AG09309 (cell line): ENCODE measurements around the gene ARHGEF6.

Source experiments
- DNase-seq: peaks from one replicate; pipeline ENCODE4 v3.0.0-alpha.2; 2010; ENCODE audit warnings: low read depth
- H3K4me3 ChIP-seq: 2 replicates; pipeline ENCODE4 v1.5.1; 2011; ENCODE audit warnings: mild to moderate bottlenecking, low read depth, low read length, moderate library complexity; ENCODE audit not compliant: control insufficient read depth
- TF ChIP-seq, protein P1 (sequence below): IDR thresholded peaks from 2 replicates; pipeline ENCODE4 v1.5.1; 2011; ENCODE audit warnings: mild to moderate bottlenecking, low read depth, low read length, inconsistent platforms; ENCODE audit not compliant: insufficient read depth, control insufficient read depth; ENCODE audit errors: missing control alignments

The ARHGEF6 gene

DNA sequence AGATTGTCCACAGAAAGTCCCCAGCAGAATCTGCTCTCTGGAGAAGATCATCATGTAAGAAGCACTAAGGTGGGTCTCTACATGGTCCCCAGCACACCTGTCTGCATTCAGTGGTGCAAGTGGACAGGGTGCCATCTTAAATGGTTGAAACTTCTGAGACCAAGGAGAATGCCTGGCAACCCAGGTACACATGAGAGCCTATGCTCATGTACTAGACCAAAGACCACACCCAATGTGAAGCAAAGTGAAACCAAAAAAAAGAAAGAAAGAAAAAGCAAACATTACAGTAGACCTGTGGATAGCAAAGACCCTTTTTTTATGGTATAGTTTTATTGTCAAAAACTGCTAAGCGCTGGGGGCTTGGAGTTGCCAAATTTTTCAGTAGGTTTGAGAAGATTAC is 117.8 kb downstream of the ARHGEF6 start:
- TF ChIP-seq, protein P1, sequence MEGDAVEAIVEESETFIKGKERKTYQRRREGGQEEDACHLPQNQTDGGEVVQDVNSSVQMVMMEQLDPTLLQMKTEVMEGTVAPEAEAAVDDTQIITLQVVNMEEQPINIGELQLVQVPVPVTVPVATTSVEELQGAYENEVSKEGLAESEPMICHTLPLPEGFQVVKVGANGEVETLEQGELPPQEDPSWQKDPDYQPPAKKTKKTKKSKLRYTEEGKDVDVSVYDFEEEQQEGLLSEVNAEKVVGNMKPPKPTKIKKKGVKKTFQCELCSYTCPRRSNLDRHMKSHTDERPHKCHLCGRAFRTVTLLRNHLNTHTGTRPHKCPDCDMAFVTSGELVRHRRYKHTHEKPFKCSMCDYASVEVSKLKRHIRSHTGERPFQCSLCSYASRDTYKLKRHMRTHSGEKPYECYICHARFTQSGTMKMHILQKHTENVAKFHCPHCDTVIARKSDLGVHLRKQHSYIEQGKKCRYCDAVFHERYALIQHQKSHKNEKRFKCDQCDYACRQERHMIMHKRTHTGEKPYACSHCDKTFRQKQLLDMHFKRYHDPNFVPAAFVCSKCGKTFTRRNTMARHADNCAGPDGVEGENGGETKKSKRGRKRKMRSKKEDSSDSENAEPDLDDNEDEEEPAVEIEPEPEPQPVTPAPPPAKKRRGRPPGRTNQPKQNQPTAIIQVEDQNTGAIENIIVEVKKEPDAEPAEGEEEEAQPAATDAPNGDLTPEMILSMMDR: no peak
- H3K4me3 ChIP-seq: no peak overlapping the region
- DNase-seq: no peak

DNA sequence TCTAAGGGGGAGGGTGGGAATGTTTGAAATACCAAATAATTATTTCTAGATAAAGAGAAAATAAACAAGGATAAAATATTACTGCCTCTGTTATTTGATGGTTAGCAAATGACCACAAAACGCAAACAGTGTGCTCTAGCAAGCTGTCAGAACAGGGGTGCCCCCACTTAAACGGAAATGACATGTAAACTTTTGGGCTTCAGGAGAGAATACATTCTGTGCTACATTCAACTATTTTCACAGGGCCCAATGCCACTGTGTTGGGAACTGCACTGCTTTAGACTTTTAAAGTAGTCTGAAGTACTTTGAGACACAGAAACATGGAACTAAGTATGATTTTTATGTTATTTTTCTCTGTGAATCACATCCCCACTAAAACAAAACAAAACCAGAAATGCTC is 118.6 kb downstream of the ARHGEF6 start:
- no peak for DNase-seq
- H3K4me3 ChIP-seq: no peak overlapping the region
- TF ChIP-seq, protein P1: no peak

DNA sequence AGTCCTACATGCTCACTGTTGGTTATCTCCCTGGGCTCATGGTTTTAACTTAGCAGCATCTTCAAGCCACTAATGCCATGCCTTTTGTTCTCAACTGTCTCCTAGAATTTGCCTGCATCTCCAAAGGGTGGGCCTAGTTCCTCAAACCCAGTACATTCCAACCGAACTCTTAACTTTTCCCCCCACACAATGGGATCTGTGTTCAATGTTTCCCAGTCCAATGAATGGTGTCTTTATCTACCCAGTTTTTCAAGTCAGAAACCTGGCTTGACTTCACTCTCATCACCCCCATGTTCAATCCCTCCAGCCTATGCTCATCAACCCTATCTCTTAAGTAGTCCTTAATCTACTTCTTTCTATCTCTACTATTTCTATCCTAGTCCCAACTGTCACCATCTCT is 119.8 kb downstream of the ARHGEF6 start:
- TF ChIP-seq, protein P1: no peak

DNA sequence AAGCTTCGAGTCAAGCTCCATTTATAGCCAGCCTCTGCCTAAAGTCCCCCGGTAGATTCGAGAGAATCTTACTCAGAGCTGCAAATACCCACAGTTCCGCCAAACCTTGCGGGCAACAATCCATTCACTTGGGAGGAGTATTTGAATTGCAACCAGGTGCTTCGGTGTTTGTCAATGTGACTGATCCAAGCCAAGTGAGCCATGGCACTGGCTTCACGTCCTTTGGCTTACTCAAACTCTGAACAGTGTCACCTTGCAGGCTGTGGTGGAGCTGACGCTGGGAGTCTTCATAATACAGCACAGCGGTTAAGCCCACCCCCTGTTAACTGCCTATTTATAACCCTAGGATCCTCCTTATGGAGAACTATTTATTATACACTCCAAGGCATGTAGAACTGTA is 121.6 kb downstream of the ARHGEF6 start:
- no peak for DNase-seq
- TF ChIP-seq, protein P1: no peak
- H3K4me3 ChIP-seq: no peak overlapping the region

More for the DNA sequence above, 119.8 kb downstream of the ARHGEF6 start:
- H3K4me3 ChIP-seq: no peak overlapping the region
- no peak for DNase-seq

DNA sequence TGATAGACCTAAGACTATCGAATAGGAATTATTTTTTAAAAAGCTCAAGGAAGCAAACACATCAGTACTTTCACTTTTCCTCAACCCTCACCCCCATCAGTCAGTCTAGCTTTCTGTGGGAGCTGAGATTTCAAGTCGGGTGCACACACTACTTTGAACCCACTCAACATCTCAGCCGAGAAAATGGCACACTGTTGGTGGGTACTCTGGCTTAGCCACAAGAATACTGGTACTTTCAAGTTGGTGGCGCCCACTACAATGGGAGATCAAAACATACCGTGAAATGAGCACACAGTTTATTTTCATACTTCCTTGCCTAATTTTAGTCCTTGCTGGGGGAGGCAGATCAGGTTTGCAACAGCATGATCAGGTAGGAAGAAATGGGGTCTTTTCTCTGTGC is 122.6 kb downstream of the ARHGEF6 start:
- H3K4me3 ChIP-seq: no peak overlapping the region
- TF ChIP-seq, protein P1: no peak
- DNase-seq: no peak

DNA sequence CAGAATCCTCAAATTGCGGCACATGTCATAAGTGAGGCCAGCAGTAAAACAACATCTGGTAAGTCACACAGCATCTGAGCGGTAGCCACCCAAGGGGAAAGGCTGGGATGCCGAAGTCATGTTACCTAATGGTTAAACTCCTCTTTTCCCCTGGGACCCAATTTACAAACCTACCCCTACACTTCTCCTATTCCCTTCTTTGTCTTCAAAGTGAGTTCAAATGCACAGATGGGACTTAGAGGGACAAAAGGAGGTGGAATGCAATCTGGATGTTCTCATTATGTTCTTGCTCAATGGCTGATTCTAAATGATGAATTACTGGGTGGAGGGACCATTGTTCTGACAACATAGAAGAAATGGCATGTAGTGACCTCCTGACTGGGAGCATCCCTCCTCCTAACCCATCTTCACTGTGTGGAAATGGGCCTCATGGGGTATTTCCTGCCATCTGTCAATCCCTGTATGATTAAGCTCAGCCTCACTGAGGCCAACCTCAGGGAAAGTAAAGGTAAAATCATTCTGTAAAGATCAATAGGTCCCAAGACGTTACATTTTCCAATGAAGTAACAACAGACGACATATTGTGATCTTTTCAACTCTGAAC is 124.3 kb downstream of the ARHGEF6 start:
- no peak overlapping the region for H3K4me3 ChIP-seq
- TF ChIP-seq, protein P1: no peak
- no peak for DNase-seq
